NCI-H1417 (cell line): Measurements from ENCODE around the gene WNT7B.

Experiments used
- DNase-seq, 3 experiments: peaks; one replicate each; lab custom pipeline; 2025; lab: John Stamatoyannopoulos, UW

Gene WNT7B

GRCh38 chr22:45971408-45972028 is 5.4 kb downstream of the WNT7B start:
- DNase-seq: no peak

DNA sequence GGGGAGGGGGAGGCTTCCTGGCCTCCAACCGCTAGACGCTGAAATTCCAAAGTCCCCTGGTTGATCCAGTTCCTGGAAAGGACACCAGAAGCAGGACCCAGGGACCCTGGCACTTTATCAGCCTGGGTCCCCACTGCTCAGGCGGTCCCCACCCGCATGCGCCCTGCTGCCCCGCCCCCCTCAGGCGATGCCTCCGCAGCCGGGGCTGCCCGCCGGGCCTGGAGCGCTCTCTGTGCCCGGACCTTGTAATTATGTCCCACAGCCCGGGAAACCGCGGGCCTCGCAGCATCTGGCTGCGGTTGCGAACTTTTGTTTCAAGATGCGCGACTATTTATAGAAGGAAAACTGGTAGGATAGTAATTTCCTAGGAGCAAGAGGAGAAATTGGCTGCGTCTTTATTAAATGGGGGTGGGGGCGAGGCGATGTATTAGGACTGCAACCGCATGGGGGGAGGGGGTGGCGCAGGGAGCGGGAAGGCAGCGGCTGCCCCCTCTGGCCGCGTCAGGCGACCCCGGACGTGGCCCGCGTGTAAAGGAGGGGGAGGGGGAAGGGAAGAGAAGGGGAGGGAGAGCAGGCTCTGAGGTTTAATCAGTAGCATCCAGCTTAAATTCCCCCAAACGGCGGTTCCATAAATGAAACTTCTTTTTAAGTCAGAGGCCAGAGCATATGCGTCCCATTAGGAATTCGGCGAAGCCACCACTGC is 6.1 kb downstream of the WNT7B start:
- DNase-seq: peak in 1 of 3 experiments; percentile 57

GRCh38 chr22:45969801-45970470 is 7.0 kb downstream of the WNT7B start:
- no peak for DNase-seq

DNA sequence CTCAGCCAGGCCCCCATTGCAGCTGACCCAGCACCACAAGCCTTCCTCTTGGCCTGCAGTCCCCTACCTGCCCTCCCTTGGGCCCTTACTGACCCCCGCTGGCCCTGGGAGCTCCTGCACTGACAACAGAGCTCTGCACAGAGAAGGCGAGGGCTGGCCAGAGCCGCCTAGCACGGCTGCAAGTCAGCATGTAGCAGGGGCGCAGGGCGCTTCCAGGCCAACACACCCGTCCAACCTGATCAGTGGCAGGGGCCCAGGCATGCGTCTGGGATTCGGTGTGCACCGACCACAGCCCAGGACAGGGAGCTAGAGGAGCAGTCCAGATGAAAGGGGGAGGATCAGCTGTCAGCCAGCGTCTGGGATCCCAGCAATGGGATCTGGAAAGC is 7.6 kb downstream of the WNT7B start:
- no peak for DNase-seq

GRCh38 chr22:45968751-45969413 is 8.1 kb downstream of the WNT7B start:
- no peak for DNase-seq

- DNase-seq: no peak
Observed at GRCh38 chr22:45968003-45968650, 8.8 kb downstream of the WNT7B start.

- no peak for DNase-seq
Observed at GRCh38 chr22:45966895-45967365, 10.0 kb downstream of the WNT7B start.

GRCh38 chr22:45966320-45966894 is 10.6 kb downstream of the WNT7B start:
- DNase-seq: peak; percentile 47 to 87 (median 70)

DNA sequence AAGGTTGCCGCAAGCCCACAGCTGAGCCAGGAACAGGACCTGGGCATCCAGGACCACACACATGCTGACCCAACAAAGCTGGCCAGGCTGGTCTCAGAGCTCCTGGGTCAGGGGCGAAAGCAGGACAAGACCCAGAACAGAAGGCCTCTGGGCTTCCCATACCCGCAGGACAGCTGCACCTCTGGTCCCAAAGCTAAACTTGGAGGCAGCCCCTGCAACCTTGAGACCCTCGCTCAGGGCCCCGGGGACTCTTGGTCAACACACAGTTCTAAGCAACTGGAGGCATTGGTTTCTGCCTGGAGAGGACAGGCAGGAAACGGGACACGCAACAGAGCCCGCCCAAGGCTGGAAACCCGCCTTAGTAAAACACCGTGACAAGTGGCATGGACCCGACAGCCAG is 11.4 kb downstream of the WNT7B start:
- DNase-seq: no peak

DNA sequence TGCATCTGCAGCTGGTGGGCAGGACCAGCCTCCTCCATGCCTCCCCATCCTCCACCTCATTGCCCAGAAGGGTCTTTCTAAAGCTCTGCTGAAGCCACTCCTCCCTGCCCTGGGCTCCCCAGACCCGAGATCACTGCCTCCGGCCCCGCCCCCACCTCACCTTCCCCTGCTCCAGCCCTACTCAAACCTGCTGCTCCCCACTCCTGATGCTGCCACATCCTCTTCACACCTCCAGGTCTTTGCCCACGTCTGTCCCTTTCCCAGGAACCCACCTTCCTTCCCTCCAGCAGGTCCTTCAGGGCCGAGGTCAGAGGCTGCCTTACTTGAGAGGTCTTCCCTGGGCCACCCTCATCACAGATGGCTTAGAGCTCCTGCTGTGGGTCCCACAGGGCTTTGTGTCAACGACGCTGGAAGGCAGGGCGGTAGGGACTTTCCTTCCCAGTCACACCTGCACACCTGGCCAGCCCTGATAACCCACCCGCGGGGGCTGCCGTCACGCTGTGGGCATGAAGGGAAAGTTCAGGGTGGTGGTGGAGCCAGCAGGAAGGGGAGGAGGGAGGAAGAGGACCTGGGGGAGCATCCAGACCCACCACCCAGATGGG is 11.9 kb downstream of the WNT7B start:
- no peak for DNase-seq

- no peak for DNase-seq
Observed at GRCh38 chr22:45964372-45964771, 12.6 kb downstream of the WNT7B start.

DNA sequence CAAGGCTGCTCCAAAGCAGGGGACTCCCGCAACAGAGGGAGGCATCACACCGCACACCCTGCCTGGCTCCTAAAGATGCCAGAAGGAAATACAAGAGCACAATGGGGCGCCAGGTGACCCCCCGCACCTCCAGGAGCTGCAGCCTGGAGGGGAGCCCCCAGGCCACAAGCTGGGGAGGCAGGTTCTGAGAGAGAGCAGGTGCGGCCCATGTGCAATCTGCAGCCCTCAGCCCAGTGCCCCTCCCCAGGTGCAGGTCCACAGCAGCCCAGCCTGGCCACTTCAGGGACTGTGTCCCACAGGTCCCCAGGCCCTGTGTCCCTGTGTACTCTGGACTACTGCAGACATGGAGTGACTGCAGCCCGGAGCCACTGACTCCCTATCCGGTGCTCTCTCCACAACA is 13.1 kb downstream of the WNT7B start:
- no peak for DNase-seq

DNA sequence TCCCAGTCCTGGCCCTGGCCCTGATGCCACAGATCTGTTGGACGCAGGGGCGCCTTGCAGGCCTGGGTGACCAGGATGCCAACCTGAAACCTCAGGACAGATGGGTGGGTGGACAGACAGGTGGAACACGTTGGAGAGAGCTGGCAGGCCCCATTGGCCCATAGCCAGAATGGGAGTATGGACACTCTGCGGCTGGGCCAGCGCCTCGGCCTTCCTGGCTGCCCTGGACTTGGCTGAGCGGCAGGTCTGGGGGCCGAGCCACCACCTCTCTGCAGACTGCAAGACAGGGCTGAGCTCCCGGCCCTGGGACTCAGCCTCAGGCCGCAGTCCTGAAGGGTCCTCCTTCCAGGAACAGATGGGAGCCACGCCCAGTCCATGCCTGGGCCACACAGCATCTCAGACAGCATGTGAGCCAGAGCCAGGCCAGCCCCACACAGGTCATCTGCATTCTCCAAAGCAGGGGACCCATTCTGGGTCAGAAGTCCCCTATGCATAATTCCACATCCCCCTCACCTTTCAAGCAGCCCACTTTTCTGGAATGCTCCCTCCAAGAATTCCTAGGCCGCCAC is 14.1 kb downstream of the WNT7B start:
- DNase-seq: no peak

GRCh38 chr22:45962434-45962718 is 14.6 kb downstream of the WNT7B start:
- no peak for DNase-seq

DNA sequence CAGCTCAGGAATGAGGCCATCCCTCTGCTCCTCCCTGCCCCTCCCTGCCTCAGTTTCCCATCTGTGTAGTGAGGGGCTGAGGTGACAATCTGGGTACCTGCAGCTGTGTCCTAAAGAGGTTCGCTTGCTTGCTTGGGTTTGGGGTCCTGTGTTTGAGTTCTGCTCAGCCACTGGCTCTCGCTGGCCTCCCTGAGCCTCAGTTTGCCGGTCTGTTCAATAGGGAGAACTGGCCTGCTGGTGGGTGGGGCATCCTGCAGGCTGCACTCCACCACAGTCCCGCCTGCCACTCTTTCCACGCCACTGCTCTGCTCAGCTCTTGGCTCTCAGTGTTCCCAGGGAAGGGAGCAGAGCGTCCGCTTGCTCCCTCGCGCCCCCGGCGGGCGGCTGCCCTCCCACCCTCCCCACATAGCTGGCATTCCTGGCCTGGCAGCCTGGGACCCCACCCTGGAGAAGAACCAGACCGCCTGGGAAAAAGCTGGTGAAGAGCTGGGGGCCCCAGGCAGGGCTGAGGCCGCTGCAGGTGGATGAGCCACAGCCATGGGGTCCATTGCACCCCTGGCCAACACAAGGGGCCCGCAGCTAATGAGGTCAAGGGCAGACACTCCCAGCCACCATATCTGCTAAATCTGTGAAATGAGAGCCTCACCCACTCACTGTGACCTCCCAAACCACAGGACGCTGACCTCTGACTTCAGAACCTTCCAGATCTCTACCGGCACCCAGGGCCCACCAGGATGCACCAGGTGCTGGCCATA is 15.1 kb downstream of the WNT7B start:
- DNase-seq: no peak

GRCh38 chr22:45960477-45961386 is 16.2 kb downstream of the WNT7B start:
- DNase-seq: no peak

- DNase-seq: no peak
Observed at GRCh38 chr22:45959719-45960476, 17.1 kb downstream of the WNT7B start.

DNA sequence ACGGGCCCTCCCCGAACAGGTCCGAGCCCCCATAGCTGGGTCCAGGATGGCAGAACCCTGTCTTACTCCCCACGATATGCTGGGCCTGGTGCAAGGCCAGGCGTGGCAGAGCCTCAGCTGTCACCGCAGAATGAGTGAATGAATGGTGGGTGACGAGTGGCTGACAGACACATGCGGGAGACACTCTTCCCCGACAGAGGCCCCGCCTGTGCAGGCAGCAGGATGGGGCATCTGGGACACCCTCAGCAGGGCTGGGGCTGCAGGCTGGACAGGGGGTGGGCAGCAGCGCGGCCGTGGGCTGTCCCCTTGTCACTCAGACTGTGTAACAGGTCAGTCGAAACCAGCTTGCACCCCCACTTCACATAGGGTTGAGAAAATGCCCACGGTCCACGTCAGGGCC is 18.0 kb downstream of the WNT7B start:
- DNase-seq: no peak

GRCh38 chr22:45957826-45958225 is 19.1 kb downstream of the WNT7B start:
- DNase-seq: no peak
